Erythroblast (primary cell): ENCODE results near the gene HDAC7.
A peak's percentile ranks its signal among the peaks of the same experiment; 100 is the strongest.

Experiments
- GATA1 ChIP-seq: IDR thresholded peaks from 2 replicates; pipeline ENCODE4 v1.6.1; 2011; ENCODE audit warnings: low read depth, mild to moderate bottlenecking, control low read depth, low read length, moderate library complexity
- POLR2A ChIP-seq: IDR thresholded peaks from 2 replicates; pipeline ENCODE4 v1.6.1; 2011; ENCODE audit warnings: mild to moderate bottlenecking, low read length

GRCh38 chr12:47775100-47775911 is 44.4 kb downstream of the HDAC7 start:
- TF ChIP-seq POLR2A (peak; percentile 85), GATA1 (no peak)
